GM10266 (cell line): ENCODE measurements around the gene MRPL21.

ENCODE experiments used
- DNase-seq: peaks from one replicate; pipeline ENCODE4 v3.0.0; 2012; ENCODE audit errors: extremely low spot score
- TF ChIP-seq, protein P1 (sequence below): IDR thresholded peaks from 2 replicates; pipeline ENCODE4 v1.5.1; 2012; ENCODE audit warnings: mild to moderate bottlenecking, low read depth; ENCODE audit not compliant: control insufficient read depth, insufficient read depth; ENCODE audit errors: missing control alignments

The MRPL21 gene

DNA sequence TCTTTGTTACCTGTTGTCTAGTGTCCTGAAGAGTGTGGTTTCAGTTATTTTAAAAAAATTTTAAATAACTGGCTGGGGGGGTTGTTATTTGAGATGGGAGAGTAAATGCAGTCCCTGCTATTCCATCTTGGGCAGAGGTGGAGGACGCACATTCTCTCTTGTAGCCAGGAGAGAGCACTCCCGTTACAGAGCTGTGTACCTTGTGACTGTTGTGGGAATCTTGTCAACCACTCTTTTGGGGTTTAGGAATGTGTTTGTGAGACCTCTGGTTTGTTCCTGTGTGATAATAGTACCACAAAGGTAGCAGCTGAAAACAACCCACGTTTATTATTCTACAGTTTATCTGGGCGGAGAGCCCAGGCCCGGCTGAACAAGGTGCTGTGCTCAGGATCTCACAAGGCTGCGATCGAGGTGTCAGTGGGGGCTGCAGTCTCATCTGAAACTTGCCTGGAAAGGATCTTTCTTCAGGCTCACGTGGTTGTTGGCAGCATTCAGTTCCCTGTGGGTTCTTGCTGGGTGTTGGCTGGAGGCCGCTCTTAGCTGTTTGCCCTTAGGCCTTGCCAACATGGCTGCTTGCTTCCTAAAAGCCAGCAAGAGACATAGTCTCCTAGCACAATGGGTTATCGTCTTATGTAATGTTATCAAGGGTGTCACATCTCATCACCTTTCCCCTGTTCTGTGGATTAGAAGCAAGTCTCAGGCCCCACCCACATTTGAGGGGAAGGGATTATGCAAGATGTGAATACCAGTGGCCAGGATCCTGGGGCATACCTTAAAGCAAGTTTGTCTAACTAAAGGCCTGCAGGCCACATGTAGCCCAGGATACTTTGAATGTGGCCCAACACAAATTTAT is 20.7 kb upstream of the MRPL21 start:
- TF ChIP-seq, protein P1, sequence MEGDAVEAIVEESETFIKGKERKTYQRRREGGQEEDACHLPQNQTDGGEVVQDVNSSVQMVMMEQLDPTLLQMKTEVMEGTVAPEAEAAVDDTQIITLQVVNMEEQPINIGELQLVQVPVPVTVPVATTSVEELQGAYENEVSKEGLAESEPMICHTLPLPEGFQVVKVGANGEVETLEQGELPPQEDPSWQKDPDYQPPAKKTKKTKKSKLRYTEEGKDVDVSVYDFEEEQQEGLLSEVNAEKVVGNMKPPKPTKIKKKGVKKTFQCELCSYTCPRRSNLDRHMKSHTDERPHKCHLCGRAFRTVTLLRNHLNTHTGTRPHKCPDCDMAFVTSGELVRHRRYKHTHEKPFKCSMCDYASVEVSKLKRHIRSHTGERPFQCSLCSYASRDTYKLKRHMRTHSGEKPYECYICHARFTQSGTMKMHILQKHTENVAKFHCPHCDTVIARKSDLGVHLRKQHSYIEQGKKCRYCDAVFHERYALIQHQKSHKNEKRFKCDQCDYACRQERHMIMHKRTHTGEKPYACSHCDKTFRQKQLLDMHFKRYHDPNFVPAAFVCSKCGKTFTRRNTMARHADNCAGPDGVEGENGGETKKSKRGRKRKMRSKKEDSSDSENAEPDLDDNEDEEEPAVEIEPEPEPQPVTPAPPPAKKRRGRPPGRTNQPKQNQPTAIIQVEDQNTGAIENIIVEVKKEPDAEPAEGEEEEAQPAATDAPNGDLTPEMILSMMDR, result no peak
- DNase-seq, result no peak

- DNase-seq, result no peak
- TF ChIP-seq, protein P1, result no peak
Observed at GRCh38 chr11:68923614-68924013, 20.0 kb upstream of the MRPL21 start.

DNA sequence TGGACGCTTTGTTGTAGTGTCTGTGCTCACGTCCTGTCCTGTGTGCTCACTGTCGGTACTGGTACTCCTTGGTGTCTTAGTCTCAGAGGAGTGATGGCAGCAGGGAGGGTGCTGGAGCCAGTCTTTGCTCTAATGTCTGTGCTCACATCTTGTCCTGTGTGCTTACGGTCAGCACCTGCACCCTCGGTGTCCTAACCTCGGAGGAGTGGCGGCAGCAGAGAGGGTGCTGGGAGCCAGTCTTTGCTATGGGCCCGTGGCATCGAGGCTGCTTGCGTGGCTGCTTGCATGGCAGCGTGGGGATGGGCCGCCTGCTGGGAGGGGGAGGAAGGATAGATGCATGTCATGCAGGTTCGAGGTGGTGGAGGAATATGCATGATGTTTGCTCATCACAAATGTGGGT is 12.8 kb upstream of the MRPL21 start:
- no peak for DNase-seq
- TF ChIP-seq, protein P1, result no peak

GRCh38 chr11:68914761-68915160 is 11.1 kb upstream of the MRPL21 start:
- TF ChIP-seq, protein P1, result no peak
- DNase-seq, result no peak

DNA sequence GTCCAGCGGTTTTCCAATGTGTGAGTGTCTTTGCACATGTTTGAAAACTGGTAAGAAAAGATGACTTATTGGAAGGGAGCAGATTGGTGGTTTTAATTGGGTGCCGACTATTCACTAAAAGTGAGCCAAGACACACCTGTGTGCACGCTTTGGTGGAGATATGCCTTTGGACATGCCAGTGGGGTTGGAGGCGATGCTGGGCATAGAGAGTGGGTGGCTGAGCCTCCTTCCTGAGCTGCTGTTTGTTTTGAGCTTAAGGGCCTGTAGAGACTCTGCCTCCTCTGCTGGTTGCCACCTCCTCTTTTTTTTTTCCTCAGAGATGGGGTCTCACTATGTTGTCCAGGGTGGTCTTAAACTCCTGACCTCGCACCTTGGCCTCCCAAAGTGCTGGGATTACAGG is 9.6 kb upstream of the MRPL21 start:
- no peak for DNase-seq
- TF ChIP-seq, protein P1, result no peak

- TF ChIP-seq, protein P1, result no peak
- DNase-seq, result no peak
Observed at GRCh38 chr11:68912254-68912653, 8.6 kb upstream of the MRPL21 start.

DNA sequence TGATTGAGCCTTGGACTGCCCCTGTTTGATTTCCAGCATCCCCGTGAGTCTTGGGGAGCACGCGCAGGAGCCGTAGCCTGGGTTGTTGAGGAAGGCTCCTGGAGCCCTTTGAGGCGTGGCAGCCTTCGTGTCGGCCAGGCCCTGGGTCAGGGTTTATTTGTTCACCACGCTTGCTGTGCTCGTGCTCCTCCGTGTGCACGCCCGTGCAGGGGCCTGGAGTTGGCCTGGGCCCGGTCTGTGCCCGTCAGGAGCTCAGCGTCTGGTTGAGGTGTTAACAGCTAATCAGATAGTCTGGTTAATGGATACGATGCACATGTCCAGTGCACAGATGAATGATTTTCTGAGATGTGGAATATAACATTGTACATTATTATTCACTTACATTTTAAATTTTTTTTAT is 8.1 kb upstream of the MRPL21 start:
- no peak for DNase-seq
- TF ChIP-seq, protein P1, result no peak
